GM19239 (cell line): ENCODE results near the gene HHIPL1.

Source experiments
- DNase-seq: peaks from one replicate; pipeline ENCODE4 v3.0.0; 2011; ENCODE audit warnings: low spot score; ENCODE audit not compliant: insufficient read length
- FAIRE-seq: peaks from 2 replicates; lab custom pipeline; 2011; peaks lifted over from hg19 to GRCh38; lab: Jason Lieb, UNC

Gene HHIPL1

GRCh38 chr14:99609245-99610170 lies 35.4 kb upstream of the HHIPL1 start:
- FAIRE-seq (no peak), DNase-seq (no peak)

GRCh38 chr14:99611646-99612045 lies 33.3 kb upstream of the HHIPL1 start:
- FAIRE-seq, result no peak
- no peak for DNase-seq

- DNase-seq (no peak), FAIRE-seq (no peak)
These were observed 32.7 kb upstream of the HHIPL1 start for GRCh38 chr14:99612071-99612737.

GRCh38 chr14:99612738-99613330 lies 32.1 kb upstream of the HHIPL1 start:
- DNase-seq (no peak), FAIRE-seq (no peak)

GRCh38 chr14:99615497-99616157 lies 29.3 kb upstream of the HHIPL1 start:
- FAIRE-seq (no peak), DNase-seq (no peak)

GRCh38 chr14:99616832-99617800 lies 27.8 kb upstream of the HHIPL1 start:
- FAIRE-seq (no peak), DNase-seq (no peak)

- FAIRE-seq, result no peak
- DNase-seq, result no peak
These were observed 24.8 kb upstream of the HHIPL1 start for GRCh38 chr14:99619835-99620834.

- no peak for FAIRE-seq
- no peak for DNase-seq
These were observed 23.0 kb upstream of the HHIPL1 start for GRCh38 chr14:99621948-99622347.

- FAIRE-seq (no peak), DNase-seq (no peak)
These were observed 20.9 kb upstream of the HHIPL1 start for GRCh38 chr14:99624024-99624423.

- no peak for DNase-seq
- FAIRE-seq, result no peak
These were observed 20.0 kb upstream of the HHIPL1 start for GRCh38 chr14:99624971-99625370.

GRCh38 chr14:99625476-99625875 lies 19.5 kb upstream of the HHIPL1 start:
- FAIRE-seq (no peak), DNase-seq (no peak)

GRCh38 chr14:99626041-99626648 lies 18.8 kb upstream of the HHIPL1 start:
- DNase-seq, result no peak
- FAIRE-seq, result no peak

- DNase-seq (no peak), FAIRE-seq (no peak)
These were observed 17.8 kb upstream of the HHIPL1 start for GRCh38 chr14:99627100-99627499.

GRCh38 chr14:99627510-99628381 lies 17.2 kb upstream of the HHIPL1 start:
- FAIRE-seq, result no peak

GRCh38 chr14:99628887-99629618 lies 15.9 kb upstream of the HHIPL1 start:
- FAIRE-seq (no peak), DNase-seq (peak; percentile 78)

More at GRCh38 chr14:99627510-99628381, 17.2 kb upstream of the HHIPL1 start:
- DNase-seq, result no peak

- no peak for FAIRE-seq
- no peak for DNase-seq
These were observed 14.7 kb upstream of the HHIPL1 start for GRCh38 chr14:99630202-99630601.
